Measurements from ENCODE around the gene TTC38. TPM values are rescaled to one million over a fixed set of nuclear protein-coding genes. Genes with fewer than 3 reads are reported as not detected.

The TTC38 gene
- total RNA-seq, 1 donor from 2014 or later, result 9.8 TPM

DNA sequence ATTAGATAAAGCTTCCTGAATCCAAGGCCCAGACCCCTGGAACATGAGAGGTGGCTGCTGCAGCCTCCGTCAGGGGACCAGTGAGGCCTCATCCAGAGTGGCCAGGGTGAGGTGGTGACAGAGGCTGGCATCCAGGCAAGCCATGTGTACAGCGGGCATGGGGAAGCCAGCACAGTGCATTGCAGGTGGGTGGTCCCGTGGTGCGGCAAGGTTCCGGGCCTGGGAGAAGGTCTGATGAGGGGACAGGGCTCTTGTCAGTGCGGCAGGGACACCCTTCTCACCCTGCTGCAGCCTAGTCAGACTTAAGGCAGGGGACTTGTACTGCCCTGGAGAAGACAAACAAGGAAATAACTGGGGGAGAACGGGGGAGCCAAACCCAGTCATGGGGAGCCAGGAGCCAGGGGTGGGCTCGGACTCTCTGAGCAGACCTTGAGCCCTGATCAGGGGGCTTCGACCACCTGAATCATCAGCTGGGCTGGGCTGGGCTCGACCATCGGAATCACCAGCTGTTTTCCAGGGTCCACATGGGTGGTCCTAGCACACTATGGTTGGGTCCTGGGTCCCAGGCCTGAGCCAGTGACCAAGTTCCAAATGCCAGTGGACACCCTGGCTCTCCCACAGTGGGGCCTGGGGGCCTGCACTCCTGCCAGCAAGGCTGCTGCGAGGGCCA lies 5.1 kb downstream of the TTC38 start:
- TF ChIP-seq, protein P1, sequence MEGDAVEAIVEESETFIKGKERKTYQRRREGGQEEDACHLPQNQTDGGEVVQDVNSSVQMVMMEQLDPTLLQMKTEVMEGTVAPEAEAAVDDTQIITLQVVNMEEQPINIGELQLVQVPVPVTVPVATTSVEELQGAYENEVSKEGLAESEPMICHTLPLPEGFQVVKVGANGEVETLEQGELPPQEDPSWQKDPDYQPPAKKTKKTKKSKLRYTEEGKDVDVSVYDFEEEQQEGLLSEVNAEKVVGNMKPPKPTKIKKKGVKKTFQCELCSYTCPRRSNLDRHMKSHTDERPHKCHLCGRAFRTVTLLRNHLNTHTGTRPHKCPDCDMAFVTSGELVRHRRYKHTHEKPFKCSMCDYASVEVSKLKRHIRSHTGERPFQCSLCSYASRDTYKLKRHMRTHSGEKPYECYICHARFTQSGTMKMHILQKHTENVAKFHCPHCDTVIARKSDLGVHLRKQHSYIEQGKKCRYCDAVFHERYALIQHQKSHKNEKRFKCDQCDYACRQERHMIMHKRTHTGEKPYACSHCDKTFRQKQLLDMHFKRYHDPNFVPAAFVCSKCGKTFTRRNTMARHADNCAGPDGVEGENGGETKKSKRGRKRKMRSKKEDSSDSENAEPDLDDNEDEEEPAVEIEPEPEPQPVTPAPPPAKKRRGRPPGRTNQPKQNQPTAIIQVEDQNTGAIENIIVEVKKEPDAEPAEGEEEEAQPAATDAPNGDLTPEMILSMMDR (IDR thresholded peaks at IDR 0.05), result no peak

DNA sequence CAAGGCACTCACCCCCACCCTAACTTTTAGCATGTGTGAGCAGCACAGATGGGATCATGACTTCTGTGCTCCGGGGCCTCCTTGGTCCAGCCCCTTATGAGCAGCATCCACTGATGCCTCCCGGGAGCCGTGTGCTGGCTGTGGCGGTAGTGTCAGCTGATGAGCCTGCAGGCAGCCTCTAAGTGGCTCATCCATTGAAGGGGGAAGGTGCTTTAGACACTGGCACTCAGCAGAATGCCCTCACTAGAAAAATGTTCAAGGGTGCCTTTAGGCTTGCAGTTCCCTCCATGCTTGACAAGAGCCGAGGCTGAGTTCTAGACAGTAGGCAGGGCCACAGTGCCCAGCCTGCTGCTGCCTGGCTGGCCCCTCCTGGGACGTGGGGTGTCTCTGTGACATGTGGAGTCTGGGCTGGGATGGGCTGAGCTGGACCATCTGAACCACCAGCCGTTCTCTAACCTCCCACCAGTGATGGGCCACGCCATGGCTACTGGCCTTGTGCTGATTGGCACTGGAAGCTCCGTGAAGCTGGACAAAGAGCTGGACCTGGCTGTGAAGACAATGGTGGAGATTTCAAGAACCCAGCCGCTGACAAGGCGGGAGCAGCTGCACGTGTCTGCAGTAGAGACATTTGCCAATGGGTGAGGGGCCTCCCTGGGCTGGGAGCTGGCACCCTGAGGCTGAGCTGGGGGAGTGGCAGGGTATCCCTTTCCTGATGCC lies 5.8 kb downstream of the TTC38 start:
- POLR2A ChIA-PET, result no interaction called here
- Mint-ChIP-seq H3K4me3 (no peak overlapping the region), H3K27ac (no peak overlapping the region), H3K9me3 (no peaks in the 10 kb centered on the region), H3K4me1 (peaks cover 4% of the 10 kb centered on the region), H3K36me3 (ENCODE audit: low read depth) (peaks cover 22% of the 10 kb centered on the region), H3K27me3 (no peaks in the 10 kb centered on the region)
- intact Hi-C loops (cut with micrococcal nuclease), result no loop called here
- ATAC-seq (ENCODE audit: low read depth) (no peak), DNase-seq (no peak)
- TF ChIP-seq, protein P1 (IDR thresholded peaks at IDR 0.05), result no peak
- CTCF ChIA-PET, result no interaction called here

More for the DNA sequence above, 5.1 kb downstream of the TTC38 start:
- DNase-seq (no peak), ATAC-seq (ENCODE audit: low read depth) (no peak)
- H3K27me3 Mint-ChIP-seq, result no peaks in the 10 kb centered on the region
- intact Hi-C loops (cut with micrococcal nuclease), result no loop called here
- H3K4me3 Mint-ChIP-seq, result no peak overlapping the region
- POLR2A ChIA-PET, result no interaction called here
- peaks cover 3% of the 10 kb centered on the region for H3K4me1 Mint-ChIP-seq
- no peaks in the 10 kb centered on the region for H3K9me3 Mint-ChIP-seq
- CTCF ChIA-PET, result interaction anchor here (1.0 kb wide), 1 partner anchor 151 kb away, joined by 3 read pairs; no protein-coding TSS in a partner anchor
- peaks cover 15% of the 10 kb centered on the region for H3K36me3 Mint-ChIP-seq (ENCODE audit: low read depth)
- no peak overlapping the region for H3K27ac Mint-ChIP-seq

DNA sequence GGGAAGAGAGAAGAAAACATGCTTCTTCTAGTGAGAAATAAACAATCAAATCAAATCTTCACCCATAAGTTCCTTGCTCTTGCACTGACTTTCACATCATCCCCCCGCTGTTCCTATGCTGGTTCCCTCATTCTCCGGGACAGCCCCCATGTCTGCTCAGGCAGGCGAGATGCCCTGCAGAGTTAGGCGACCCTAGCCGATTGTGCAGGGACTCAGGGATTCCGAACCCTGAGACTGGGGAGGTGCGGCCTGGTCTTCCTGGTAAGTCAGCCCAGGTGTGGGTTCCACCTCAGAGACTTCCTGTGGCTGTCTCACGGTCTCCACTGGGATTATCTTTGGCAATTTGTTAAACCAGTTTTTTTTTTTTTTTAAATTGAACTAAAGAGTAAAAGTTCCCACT lies 6.6 kb downstream of the TTC38 start:
- H3K4me1 Mint-ChIP-seq, result peaks cover 8% of the 10 kb centered on the region
- intact Hi-C loops (cut with micrococcal nuclease), result no loop called here
- TF ChIP-seq, protein P1 (IDR thresholded peaks at IDR 0.05), result no peak
- H3K9me3 Mint-ChIP-seq, result no peaks in the 10 kb centered on the region
- H3K4me3 Mint-ChIP-seq, result no peak overlapping the region
- no peaks in the 10 kb centered on the region for H3K27me3 Mint-ChIP-seq
- ATAC-seq (ENCODE audit: low read depth), result no peak
- CTCF ChIA-PET, result no interaction called here
- POLR2A ChIA-PET, result no interaction called here
- no peak overlapping the region for H3K27ac Mint-ChIP-seq
- DNase-seq, result no peak
- H3K36me3 Mint-ChIP-seq (ENCODE audit: low read depth), result peaks cover 22% of the 10 kb centered on the region

DNA sequence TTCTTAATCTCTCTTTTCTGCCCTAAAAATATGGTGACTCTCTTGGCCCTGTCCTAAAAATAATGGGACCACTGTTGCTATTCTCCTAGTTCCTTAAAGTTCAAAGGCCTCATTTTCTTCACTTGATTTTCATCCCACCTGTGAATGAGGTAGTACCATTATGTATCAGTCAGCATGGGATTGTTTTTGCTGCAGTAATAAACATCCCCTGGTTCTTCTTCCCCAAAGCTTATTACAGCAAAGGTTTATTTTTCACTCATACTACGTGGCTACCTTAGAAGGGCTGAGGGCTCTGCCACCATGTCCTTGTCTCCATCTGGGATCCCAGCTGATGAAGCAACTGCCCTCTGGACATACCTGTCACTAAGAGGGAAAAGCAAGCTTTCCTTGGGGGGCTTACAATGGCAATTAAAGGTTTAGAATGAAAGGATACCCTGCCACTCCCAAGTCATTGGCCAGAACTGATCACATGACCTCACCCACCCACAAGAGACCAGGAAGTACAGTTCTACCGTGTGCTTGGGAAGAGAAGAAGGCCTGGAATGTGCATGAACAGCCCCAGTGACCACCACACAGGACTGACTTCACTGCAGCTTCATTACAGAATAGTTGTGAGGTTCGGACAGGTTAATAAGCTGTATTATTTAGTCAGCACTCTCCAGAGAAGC lies 7.8 kb downstream of the TTC38 start:
- ATAC-seq (ENCODE audit: low read depth) (no peak), DNase-seq (no peak)
- Mint-ChIP-seq H3K36me3 (ENCODE audit: low read depth) (peaks cover 22% of the 10 kb centered on the region), H3K4me1 (peaks cover 12% of the 10 kb centered on the region), H3K4me3 (no peak overlapping the region), H3K27me3 (no peaks in the 10 kb centered on the region), H3K9me3 (no peaks in the 10 kb centered on the region), H3K27ac (no peak overlapping the region)
- TF ChIP-seq, protein P1 (IDR thresholded peaks at IDR 0.05), result no peak
- intact Hi-C loops (cut with micrococcal nuclease), result no loop called here
- ChIA-PET CTCF (no interaction called here), POLR2A (interaction anchor here (0.7 kb wide), 1 partner anchor 24 kb away, joined by 3 read pairs; no protein-coding TSS in a partner anchor)

DNA sequence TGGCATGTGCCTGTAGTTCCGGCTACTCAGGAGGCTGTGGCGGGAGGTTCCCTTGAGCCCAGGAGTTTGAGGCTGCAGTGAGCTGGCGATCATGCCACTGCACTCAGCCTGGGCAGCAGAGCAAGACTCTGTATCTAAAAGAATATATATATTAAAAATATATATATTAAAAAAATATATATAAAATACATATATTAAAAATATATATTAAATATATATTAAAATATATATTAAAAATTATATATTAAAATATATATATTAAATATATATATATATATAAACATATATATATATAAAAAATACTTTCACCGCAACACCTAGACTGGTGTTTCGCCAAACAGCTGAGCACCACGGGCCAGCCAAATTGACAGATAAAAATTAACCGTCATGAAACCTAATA lies 8.8 kb downstream of the TTC38 start:
- no peak overlapping the region for H3K4me3 Mint-ChIP-seq
- TF ChIP-seq, protein P1 (IDR thresholded peaks at IDR 0.05), result no peak
- CTCF ChIA-PET, result no interaction called here
- intact Hi-C loops (cut with micrococcal nuclease), result no loop called here
- no peaks in the 10 kb centered on the region for H3K27me3 Mint-ChIP-seq
- peaks cover 21% of the 10 kb centered on the region for H3K4me1 Mint-ChIP-seq
- no peak for ATAC-seq (ENCODE audit: low read depth)
- POLR2A ChIA-PET, result interaction anchor here (0.7 kb wide), 2 partner anchors 25 to 56 kb away, joined by 3 read pairs; no protein-coding TSS in a partner anchor
- no peak for DNase-seq
- peaks cover 22% of the 10 kb centered on the region for H3K36me3 Mint-ChIP-seq (ENCODE audit: low read depth)
- no peak overlapping the region for H3K27ac Mint-ChIP-seq
- H3K9me3 Mint-ChIP-seq, result no peaks in the 10 kb centered on the region

All from activated B cell treated with CpG ODN at 0.5 μM for 24 hours (primary cell).